ENCODE measurements around the gene IBSP.

- TF ChIP-seq GATA2 (IDR thresholded peaks at IDR 0.05; ENCODE audit: low read depth, low read length) = no peak
- TF ChIP-seq GATA3 (IDR thresholded peaks at IDR 0.05; ENCODE audit: low read depth, low read length) = no peak
Measured at GRCh38 chr4:87839592-87839946, 40.2 kb downstream of the IBSP start.

Data from SH-SY5Y (cell line).